Measurements from ENCODE around the gene CRP. TPM values are rescaled to one million over a fixed set of nuclear protein-coding genes. Genes with fewer than 3 reads are reported as not detected.

The CRP gene
- total RNA-seq, 1 experiment from 2014 or later: not detected

- ATAC-seq: no peak
- Histone ChIP-seq H3K27me3 (ENCODE audit: low read length) (peaks cover 73% of the 10 kb centered on the region), H2AFZ (ENCODE audit: low read length) (no peak overlapping the region), H3K9me2 (replicated peaks; ENCODE audit: low read length) (no peaks in the 10 kb centered on the region), H3K4me1 (ENCODE audit: insufficient read depth, low read length) (no peaks in the 10 kb centered on the region), H4K20me1 (ENCODE audit: low read length) (no peaks in the 10 kb centered on the region), H3K36me3 (ENCODE audit: low read depth, low read length) (no peaks in the 10 kb centered on the region), H3K27ac (ENCODE audit: low read length) (no peak overlapping the region), H3F3A (ENCODE audit: low read length, unreplicated experiment) (no peaks in the 10 kb centered on the region), H3K79me2 (ENCODE audit: low read length) (no peaks in the 10 kb centered on the region), H3K9ac (ENCODE audit: low read length) (no peak overlapping the region), H3K9me3 (ENCODE audit: low read length) (no peaks in the 10 kb centered on the region), H3K4me2 (ENCODE audit: low read length) (no peak overlapping the region), H3K4me3 (ENCODE audit: low read length) (no peak overlapping the region)
- no peak for DNase-seq
- no TSS peak for BruUV-seq (replicated peaks)
- CTCF ChIA-PET: no interaction called here
- TF ChIP-seq EZH2 (IDR thresholded peaks at IDR 0.05; ENCODE audit: low read length, unreplicated experiment) (no peak), CTCF (conservative IDR thresholded peaks at IDR 0.05; ENCODE audit: low read depth, low read length) (no peak), EZH2phosphoT487 (IDR thresholded peaks at IDR 0.05; ENCODE audit: borderline replicate concordance, low read length) (no peak)
- intact Hi-C loops (cut with micrococcal nuclease): no loop called here
- POLR2A ChIA-PET (ENCODE audit: unreplicated experiment): no interaction called here
These were observed 36.6 kb upstream of the CRP start for GRCh38 chr1:159751031-159751430.

GRCh38 chr1:159750621-159751020 is 36.2 kb upstream of the CRP start:
- intact Hi-C loops (cut with micrococcal nuclease): no loop called here
- H3K27me3 ChIP-seq (ENCODE audit: low read length): peaks cover 69% of the 10 kb centered on the region
- no TSS peak for BruUV-seq (replicated peaks)
- ATAC-seq: no peak
- ChIA-PET POLR2A (ENCODE audit: unreplicated experiment) (no interaction called here), CTCF (no interaction called here)
- DNase-seq: no peak
- no peaks in the 10 kb centered on the region for H3F3A ChIP-seq (ENCODE audit: low read length, unreplicated experiment)
- no peak overlapping the region for H3K27ac ChIP-seq (ENCODE audit: low read length)
- H3K9me2 ChIP-seq (replicated peaks; ENCODE audit: low read length): no peaks in the 10 kb centered on the region
- H3K36me3 ChIP-seq (ENCODE audit: low read depth, low read length): no peaks in the 10 kb centered on the region
- H2AFZ ChIP-seq (ENCODE audit: low read length): no peak overlapping the region
- H3K4me2 ChIP-seq (ENCODE audit: low read length): no peak overlapping the region
- no peak overlapping the region for H3K4me3 ChIP-seq (ENCODE audit: low read length)
- H3K4me1 ChIP-seq (ENCODE audit: insufficient read depth, low read length): no peaks in the 10 kb centered on the region
- no peaks in the 10 kb centered on the region for H3K79me2 ChIP-seq (ENCODE audit: low read length)
- no peak overlapping the region for H3K9ac ChIP-seq (ENCODE audit: low read length)
- H4K20me1 ChIP-seq (ENCODE audit: low read length): no peaks in the 10 kb centered on the region
- H3K9me3 ChIP-seq (ENCODE audit: low read length): no peaks in the 10 kb centered on the region
- TF ChIP-seq EZH2 (IDR thresholded peaks at IDR 0.05; ENCODE audit: low read length, unreplicated experiment) (no peak), CTCF (conservative IDR thresholded peaks at IDR 0.05; ENCODE audit: low read depth, low read length) (no peak), EZH2phosphoT487 (IDR thresholded peaks at IDR 0.05; ENCODE audit: borderline replicate concordance, low read length) (no peak)

DNA sequence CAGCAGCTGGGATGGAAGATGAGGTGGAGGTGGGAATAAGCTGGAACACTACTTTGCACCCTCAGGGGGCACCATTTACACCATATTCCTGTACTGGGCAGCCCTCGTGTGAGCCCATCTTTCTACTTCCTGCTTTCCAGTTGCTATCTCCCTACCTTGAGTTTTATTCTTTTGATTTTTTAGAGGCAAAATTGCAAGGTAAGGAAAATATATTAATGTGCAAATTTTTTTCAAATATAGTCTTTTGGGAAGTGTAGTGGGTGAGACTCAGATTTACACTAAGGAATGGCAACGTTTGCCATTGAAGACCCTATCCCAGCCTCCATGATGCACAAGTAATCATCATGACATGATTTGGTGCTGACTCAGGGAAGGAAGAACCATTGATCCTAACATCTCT is 35.2 kb upstream of the CRP start:
- CTCF ChIA-PET: no interaction called here
- Histone ChIP-seq H4K20me1 (ENCODE audit: low read length) (no peaks in the 10 kb centered on the region), H3K4me2 (ENCODE audit: low read length) (no peak overlapping the region), H2AFZ (ENCODE audit: low read length) (no peak overlapping the region), H3K9ac (ENCODE audit: low read length) (no peak overlapping the region), H3K4me1 (ENCODE audit: insufficient read depth, low read length) (no peaks in the 10 kb centered on the region), H3K36me3 (ENCODE audit: low read depth, low read length) (no peaks in the 10 kb centered on the region), H3K9me2 (replicated peaks; ENCODE audit: low read length) (no peaks in the 10 kb centered on the region), H3K79me2 (ENCODE audit: low read length) (no peaks in the 10 kb centered on the region), H3F3A (ENCODE audit: low read length, unreplicated experiment) (no peaks in the 10 kb centered on the region), H3K4me3 (ENCODE audit: low read length) (no peak overlapping the region), H3K9me3 (ENCODE audit: low read length) (no peaks in the 10 kb centered on the region), H3K27me3 (ENCODE audit: low read length) (peaks cover 74% of the 10 kb centered on the region), H3K27ac (ENCODE audit: low read length) (no peak overlapping the region)
- BruUV-seq (replicated peaks): no TSS peak
- ATAC-seq (no peak), DNase-seq (no peak)
- TF ChIP-seq EZH2phosphoT487 (IDR thresholded peaks at IDR 0.05; ENCODE audit: borderline replicate concordance, low read length): no peak
- TF ChIP-seq EZH2 (IDR thresholded peaks at IDR 0.05; ENCODE audit: low read length, unreplicated experiment): no peak
- no peak for TF ChIP-seq CTCF (conservative IDR thresholded peaks at IDR 0.05; ENCODE audit: low read depth, low read length)
- intact Hi-C loops (cut with micrococcal nuclease): no loop called here
- POLR2A ChIA-PET (ENCODE audit: unreplicated experiment): no interaction called here
